Measurements from ENCODE around the gene TAF9B.
"Not testable (repeated sequence)": the region's sequence is repeated elsewhere in the genome, so short reads cannot be mapped to it uniquely, and the experiment has no call there.

TAF9B gene

DNA sequence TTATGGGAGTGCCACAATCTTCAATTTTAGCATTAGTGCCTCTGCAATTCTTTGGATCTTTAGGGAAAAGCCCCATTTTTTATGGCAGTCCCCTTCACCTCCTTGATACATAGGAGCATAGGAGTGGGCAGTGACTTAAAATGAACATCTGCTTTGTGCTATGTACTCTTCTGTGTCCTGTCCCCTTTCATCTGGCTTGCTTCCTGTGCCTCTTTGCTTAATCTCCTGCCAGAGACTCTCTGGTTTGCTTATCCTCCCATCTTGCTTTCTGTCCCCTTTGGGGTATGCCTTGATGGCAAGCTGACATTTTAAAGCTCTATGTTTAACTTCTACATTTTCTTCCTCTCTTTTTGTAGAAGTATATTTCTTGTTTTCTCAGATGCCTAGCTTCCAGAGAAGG is 23.1 kb downstream of the TAF9B start:
- DNase-seq (ENCODE audit: low read depth): no peak

DNA sequence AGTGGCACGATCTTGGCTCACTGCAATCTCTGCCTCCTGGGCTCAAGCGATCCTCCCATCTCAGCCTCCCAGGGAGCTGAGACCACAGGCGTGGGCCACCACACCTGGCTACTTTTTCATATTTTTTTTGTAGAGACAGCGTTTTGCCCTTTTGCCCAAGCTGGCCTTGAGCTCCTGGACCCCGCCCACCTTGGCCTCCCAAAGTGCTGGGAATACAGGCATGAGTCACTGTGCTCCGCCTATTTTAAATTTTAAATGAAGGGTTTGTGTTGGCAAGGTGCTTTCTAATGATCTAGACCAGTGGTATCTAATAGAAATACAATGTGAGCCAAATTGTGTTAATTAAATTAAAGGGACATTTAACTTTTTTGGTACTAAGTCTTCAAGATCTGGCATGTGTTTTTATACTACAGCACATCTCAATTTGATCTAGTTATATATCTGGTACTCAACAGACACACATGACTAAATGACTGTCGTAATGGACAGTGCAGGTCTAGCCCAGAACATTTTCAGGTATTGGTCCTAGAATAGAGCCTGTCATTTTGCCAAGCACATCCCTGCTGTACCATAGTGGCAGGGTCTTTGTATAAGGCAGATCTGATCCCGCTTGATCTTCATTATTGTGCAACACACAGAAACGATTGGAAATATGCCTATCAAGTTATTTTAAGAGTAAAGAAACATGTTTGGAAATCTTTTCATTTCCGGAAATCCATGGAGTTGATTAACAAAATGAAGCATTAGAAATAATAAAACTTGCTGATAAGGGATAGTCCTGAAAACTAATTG is 28.1 kb downstream of the TAF9B start:
- DNase-seq (ENCODE audit: low read depth): no peak

DNA sequence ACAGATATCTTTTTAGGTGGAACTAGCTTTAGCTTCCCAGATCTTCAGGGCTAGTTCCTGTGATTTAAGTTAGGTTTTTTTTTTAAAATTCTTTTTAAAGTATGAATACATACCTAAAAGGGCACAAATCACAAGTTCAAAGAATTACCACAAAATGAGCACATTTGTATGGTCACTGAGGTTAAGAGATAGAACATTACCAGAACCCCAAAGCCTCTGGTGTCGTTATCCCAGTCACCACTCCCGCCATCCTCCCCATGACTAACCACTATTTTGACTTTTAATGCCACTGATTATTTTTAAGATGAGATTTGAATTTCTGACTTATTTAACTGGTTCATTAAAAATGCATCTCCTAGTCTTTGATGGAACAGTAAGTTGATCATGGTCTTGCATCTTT is 30.0 kb downstream of the TAF9B start:
- no peak for DNase-seq (ENCODE audit: low read depth)

DNA sequence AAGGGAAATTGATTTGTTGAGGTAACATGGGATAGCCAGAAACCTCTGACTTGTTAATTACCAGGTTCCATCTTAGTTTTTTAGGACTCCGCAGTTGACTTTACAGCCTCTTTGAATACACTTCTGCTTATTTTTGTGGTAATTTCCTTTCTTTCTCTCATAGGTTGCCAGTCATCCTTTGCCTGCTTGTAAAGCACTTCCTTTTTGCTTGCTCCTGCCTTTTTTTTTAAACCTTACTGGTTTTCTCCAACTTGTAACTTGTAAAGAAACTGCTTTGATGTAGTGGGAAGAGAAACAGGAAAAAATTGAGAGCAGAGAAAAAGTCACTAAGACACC is 32.8 kb downstream of the TAF9B start:
- no peak for DNase-seq (ENCODE audit: low read depth)

DNA sequence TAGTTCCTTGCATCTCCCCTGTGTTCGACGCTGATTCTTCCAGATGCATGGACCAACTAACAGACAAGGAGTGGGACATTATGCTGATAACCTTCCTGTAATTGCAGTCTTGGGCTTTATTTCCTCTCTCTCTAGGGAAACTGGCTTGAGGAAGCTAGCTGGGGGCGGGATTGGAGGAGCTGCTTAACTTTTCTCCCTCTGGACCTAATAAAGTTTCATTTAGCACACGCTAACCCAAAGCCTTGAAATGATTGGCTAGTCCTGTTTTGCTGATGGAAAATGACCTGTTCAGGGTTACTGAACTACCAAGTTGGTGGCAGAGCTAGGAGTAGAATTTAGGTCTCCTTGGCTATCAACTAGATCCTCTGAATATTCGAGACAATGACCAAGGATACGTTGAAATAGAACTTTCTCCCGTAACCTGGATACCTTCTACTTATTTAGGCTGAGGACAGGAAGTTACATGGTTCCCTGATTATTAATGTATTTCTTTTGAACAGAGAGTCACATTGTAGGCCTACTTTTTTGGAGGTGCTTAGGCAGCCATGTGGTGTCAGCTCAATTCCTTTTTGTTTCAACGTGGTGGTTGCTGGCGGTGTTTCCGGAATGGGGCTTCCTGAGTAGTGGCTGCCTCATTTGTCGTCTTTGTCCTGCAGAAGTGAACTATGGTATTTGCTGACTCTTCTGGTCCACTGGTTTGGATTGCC is 33.4 kb downstream of the TAF9B start:
- no peak for DNase-seq (ENCODE audit: low read depth)

DNA sequence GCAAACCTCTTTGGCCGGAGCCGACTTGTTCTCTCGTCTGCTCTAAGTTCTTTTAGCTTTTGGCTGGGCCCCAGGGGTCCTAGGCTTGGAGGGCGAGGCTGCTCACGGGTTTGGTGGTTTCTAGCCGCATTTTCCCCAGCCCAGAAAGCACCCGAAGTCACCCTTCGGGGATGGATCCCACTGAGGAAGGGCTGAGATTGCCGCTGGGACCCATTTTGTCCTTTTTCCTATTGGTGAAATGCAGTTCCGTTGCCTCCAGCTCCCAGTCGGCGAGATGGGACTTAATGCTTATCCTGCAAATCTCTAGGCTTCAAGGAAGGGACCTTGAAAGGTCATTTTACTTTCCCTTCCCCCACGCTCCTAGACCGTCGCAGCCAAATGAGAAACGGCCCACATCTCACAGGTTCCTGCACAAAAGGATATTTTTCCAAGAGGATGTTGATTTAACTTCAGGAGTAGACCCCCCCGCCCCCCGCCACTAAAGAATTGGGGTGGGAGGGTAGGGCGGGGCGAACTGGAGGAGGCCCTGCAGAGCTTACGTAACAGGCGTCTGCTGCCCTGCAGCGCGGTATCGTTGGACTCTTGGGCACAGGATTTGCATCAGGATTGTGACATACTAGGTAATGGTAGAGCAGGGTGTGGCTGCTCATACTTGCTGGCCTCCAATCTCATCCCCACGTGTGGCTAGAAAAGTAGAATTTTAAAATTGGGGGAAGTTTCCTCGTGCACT is 34.8 kb downstream of the TAF9B start:
- no peak for DNase-seq (ENCODE audit: low read depth)

DNA sequence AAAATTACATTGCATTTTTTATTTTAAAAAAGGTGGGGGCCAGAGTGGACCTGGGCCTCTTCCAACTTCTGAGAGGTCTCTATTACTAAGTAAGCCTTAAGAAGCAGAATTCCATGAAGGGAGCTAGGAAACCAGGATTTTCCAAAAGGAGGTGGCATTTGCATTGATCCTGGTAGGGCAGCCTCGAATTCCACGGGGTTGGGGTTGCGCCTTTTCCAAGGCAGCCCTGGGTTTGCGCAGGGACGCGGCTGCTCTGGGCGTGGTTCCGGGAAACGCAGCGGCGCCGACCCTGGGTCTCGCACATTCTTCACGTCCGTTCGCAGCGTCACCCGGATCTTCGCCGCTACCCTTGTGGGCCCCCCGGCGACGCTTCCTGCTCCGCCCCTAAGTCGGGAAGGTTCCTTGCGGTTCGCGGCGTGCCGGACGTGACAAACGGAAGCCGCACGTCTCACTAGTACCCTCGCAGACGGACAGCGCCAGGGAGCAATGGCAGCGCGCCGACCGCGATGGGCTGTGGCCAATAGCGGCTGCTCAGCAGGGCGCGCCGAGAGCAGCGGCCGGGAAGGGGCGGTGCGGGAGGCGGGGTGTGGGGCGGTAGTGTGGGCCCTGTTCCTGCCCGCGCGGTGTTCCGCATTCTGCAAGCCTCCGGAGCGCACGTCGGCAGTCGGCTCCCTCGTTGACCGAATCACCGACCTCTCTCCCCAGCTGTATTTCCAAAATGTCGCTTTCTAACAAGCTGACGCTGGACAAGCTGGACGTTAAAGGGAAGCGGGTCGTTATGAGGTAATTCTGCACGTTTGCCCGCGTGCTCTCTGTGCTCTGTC is 35.6 kb downstream of the TAF9B start, which contains the start of gene PGK1:
TSS of gene PGK1 (plus strand) at position 626 of the 824 bp plus-strand sequence. CDS start at position 719, 93 bp downstream.
- peak; percentile 89 for DNase-seq (ENCODE audit: low read depth)

DNA sequence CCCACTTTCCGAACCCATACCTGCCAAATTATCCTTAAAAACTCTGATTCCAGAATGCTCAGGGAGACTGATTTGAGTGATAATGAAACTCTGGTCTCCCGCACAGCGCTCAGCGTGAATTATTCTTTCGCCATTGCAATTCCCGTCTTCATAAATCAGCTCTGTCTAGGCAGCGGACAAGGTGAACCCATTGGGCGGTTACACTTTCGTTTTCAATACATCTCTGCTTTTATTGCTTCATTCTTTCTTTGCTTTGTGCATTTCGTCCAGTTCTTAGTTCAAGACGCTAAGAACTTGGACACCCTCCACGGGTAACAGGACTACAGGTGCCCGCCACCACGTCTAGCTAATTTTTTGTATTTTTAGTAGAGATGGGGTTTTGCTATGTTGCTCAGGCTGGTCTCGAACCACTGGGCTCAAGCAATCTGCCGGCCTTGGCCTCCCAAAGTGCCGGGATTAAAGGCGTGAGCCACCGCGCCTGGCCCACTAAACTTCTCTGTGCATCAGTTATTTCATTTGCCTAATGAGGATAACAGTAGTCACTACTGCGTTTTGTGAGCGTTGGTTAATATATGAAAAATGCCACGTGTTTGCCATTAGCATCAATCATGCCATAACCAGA is 36.3 kb downstream of the TAF9B start:
- no peak for DNase-seq (ENCODE audit: low read depth)

DNA sequence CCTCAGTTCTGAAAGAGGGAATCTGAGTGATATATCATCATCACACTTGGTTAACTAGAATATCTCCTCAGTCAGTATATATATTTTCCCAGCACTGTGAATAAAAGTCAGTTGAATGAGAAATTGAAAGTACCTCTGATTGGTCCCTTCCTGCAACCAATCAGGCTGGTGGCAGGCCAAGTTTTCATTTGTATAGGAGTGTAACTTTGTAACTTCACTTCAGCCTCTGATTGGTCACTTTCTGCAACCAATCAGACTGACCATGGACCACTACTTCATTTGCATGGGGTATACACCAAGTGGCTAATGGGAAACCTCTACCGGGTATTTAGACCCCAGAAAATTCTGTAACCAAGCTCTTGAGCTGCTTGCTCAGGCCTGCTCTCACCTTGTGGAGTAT is 37.4 kb downstream of the TAF9B start:
- DNase-seq (ENCODE audit: low read depth): no peak

DNA sequence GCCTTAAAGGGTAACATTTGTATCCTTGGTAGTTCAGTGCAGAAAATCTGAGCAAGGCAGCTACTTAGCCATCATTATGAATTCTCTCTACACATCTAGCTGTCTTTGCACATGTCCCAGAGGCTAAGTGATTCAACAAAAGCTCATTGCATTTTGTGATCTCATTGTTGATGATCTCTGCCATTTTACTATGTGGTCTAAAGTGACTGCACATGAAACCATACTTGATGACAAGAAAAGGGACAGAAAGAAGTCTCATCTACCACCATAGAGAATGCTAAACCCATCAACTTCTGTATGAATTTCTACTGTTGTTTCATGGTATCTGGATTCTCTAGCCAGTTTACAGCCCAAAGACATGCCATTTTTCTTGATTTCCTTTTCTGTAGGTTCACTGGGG is 41.3 kb downstream of the TAF9B start:
- DNase-seq (ENCODE audit: low read depth): no peak

DNA sequence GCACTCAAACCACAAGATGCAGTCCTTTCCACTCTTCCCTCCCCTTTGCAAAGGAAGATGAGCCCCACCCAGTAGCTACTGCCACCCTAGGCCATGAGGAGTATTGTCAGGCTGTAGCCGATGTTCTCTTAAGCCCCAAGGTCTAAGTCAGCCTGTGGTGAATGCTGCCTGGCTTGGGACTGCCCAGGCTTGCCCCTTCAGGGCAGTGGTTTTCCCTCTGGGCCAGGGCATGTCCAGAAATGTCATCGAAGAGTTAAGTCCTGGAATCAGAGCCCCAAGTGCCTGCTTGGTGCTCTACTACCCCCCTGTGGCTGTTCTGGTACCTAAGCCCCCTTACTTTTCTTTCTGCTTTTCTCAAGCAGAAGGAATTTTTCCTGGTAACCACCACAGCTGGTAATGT is 47.2 kb downstream of the TAF9B start:
- DNase-seq (ENCODE audit: low read depth): no peak

DNA sequence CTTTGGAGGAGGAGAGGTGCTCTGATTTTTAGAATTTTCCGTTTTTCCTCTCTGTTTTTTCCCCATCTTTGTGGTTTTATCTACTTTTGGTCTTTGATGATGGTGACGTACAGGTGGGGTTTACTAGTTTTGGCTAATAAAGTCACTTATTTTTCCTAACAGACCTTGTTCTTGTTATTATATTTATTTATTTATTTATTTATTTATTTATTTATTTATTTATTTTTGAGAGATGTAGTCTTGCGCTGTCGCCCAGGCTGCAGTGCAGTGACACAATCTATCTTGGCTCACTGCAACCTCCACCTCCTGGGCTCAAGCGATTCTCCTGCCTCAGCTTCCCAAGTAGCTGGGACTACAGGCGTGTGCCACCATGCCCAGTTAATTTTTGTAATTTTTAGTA is 58.0 kb downstream of the TAF9B start:
- DNase-seq (ENCODE audit: low read depth): not testable (repeated sequence)
